Fibroblast of gingiva (primary cell): ENCODE measurements around the gene XAGE1B.
"Not testable (repeated sequence)": the region's sequence is repeated elsewhere in the genome, so short reads cannot be mapped to it uniquely, and the experiment has no call there.

Experiments
- DNase-seq: peaks from one replicate; pipeline ENCODE4 v3.0.0-alpha.2; 2011; ENCODE audit warnings: low read depth

Gene XAGE1B, protein sequence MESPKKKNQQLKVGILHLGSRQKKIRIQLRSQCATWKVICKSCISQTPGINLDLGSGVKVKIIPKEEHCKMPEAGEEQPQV

DNA sequence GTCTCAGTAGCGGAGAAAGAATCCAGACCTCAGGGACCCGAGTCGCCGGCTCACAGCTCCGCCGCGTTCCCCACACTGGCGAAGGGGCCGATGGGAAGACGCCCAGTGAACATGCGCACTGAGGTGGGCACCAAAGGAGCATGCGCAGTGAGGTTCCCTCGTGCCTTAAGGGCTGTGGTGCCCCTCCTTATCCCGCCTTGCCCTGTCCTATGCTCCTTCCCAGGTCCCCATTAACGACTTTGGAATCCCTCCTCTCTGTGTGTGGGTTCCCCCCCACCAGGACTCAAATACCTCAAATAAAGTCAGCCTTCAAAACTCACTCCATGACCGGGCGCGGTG, at the start of gene XAGE1B:
Gene XAGE1B, minus strand, starts transcription at position 77 of the 339 bp plus-strand sequence. CDS start 1,536 bp downstream, outside the sequence.
- not testable (repeated sequence) for DNase-seq

DNA sequence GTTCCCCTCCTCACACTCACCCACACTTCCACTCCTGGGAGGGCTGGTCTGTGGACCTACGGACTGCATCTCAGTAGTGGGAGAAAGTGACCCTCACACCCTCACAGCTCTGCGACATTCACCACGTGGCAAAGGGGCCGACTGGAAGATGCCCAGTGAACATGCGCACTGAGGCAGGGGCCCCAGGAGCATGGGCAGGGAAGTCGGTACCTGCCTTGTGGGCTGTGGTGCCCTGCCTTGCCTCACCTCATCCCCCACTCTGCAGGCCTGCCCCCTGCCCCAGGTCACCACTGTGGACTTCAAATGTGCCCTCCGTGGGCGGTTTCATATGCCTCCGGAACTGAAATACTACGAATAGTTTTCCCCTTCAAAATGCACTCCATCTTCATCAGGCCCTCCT, 46.2 kb upstream of the XAGE1B start:
- DNase-seq: no peak

DNA sequence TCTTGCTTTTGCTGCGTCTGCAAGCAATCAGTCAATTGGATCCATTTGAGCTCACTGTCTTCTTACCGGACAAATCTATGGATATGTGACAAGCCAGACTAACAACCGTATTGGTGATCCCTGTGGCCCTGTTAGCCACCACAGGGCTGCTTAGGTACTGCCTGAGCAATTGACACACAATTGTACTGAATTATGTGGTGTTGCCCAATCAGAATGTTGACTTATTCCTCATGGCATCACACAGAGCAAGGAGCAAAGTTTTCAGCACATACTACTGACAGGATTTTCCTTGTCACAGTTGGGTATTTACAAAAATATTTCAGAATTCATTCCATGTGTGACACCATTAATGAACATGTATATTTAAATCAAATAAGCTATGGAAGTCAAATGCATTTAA, 41.3 kb upstream of the XAGE1B start:
- no peak for DNase-seq

DNA sequence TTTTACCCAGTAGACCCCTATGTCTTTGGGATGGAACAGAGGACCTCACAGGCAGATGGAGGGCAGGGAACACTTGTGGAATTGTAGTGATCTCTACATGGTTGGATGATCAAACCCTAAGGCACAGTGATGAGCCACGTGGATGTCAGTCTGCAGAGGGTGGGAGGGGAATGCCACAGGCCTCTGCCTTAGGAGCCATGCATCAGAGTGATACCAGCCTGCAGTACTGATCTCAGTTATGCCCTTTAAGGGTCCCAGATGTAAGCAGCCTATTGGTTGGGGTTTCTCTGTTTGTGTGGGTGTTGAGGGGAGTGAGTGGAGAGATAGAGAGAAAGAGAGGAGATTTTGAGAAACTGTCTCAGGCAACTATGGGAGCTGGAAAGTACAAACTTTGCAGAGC, 39.9 kb upstream of the XAGE1B start:
- no peak for DNase-seq

DNA sequence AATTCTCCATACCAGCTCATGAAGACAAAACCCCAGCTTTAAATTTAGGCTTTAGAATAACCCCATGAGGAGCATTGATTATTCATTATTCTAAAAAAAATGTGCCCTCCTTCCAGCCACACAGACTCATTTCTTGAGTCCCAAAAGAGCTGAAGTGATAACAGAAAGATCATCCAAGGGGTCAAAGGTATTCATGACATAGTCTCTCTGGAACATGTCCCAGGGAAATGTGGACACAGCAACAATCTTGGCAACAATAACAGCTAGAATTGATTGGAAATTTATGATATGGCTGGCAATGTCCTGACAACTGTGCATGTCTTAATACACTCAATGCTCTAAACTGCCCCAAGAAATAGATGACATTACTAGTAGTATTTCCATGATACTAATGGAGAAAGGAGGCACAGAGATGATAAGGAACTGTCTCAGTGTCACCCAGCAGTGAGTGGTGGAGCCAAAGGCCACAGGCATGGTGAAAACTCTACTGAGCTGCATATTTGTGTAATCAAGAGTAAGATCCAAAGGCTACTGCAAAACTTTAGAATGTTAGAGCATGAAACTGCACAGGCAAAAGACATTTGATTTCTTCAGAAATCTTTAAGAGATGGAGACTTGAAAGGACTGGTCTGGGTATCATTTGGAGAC, 37.3 kb upstream of the XAGE1B start:
- no peak for DNase-seq

DNA sequence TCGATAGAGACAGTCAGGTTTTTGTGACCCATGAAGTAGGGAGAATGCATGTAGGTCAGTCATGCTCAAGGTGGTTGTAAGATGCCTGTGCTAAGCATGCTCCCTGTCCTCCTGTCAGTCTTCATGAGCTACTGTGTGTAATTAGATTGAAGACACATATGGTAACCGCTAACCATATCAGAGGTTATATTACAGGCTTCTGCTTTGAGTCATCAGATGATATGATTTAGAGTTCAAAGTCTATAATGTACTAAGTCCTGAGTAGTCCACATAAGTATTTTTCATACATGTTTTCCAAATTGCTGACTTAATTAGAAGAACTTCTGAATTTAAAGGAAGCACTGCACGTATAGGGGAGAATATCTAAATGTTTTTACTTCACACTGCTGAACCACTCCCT, 31.9 kb upstream of the XAGE1B start:
- DNase-seq: not testable (repeated sequence)

DNA sequence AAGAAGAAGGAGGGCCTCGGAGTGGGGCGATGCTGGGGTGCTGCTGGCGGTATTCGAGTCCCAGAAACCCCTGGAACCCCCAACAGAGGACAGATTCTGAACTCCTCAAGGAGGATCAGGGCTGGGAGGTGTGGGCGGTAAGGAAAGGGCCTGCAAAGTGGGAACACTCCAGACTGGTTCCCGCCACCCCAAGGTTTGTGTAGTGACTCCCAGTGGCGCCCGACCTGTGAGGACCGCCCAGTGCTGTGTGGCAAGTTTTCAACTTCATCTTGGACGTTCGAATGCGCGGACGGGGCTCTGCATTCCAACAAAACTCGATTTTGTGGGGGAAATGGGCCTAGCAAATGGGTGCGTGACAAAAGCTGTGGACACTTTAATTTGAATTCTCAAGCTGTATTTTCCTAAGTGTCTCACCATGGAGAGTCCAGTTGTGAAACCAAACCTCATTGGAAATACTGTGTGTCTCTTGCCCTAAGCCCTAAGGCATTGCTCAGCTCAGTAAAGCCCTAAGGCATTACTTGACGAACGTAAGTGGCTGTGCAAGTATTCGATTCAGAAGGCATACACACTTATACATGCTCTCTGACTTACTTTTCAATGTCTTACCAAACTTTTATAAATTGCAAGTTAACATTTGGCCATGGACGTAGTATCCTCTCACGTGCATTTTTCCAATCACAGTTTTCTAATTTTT, 27.4 kb upstream of the XAGE1B start:
- no peak for DNase-seq

DNA sequence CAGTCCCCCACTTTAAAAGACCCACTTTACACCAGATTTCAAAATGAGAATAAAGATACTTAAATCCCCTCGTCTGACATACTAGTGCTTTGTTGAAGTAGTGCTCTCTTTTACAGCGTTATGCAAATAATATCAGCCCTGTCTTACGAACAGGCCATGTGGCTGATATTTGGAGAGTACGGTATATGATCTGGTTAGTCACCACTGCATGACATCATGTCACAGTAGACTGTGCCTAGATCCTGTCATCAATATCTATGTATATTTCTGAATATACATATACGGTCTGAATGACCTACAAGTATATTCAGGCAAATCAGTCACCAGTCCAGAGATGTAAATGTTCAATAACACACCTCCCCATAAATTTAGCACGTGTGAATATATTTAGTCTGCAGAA, 25.4 kb upstream of the XAGE1B start:
- DNase-seq: no peak

DNA sequence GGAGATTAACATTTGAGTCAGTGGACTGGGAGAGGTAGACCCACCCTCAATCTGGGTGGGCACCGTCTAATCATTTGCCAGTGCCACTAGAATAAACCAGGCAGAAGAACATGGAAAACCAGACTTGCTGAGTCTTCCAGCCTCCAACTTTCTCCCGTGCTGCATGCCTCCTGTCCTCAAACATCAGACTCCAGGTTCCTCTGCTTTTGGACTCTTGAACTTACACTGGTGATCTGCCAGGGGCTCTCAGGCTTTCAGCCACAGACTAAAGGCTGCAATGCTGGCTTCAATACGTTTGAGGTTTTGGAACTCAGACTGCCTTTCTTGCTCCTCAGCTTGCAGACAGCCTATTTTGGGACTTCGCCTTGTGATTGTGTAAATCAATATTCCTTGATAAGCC, 24.2 kb upstream of the XAGE1B start:
- DNase-seq: not testable (repeated sequence)

DNA sequence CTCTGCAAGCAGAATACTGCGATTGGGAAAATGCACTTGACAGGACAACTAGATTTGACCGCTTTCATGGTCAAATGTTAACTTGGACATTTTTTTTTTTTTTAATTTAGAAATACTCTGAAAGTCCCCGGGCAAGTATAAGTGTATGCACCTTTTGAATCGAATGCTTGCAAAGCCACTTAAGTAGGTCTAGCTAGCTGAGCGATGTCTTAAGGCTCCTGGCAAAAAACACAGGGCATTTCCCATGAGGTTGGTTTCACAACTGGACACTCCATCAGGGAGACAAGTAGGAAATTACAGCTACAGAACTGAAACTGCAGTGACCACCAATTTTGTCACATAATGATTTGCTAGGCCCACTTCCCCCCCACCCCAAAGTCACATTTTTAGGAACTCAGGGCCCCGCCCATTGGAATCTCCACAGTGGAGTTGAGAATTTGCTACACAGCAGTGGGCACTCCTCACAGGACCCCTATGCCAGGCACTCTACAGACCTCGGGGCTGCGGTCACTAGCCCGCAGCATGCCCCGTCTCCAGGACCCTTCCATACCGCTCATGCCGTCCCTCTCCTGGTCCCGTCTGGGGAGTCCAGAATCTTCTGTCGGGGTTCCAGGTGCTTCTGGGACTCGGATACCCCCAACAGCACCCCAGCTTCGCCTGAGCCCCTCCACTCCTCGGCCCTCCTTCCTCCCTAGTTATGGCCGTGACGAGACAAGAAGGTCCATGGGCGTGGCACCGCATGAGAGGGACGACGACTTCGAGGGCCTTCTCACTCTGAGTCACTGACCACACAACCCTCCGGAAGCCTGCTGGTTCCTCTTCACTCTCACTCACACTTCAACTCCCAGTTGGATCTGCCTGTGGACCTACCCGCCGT, 515 bp downstream of the XAGE1B start:
- not testable (repeated sequence) for DNase-seq

DNA sequence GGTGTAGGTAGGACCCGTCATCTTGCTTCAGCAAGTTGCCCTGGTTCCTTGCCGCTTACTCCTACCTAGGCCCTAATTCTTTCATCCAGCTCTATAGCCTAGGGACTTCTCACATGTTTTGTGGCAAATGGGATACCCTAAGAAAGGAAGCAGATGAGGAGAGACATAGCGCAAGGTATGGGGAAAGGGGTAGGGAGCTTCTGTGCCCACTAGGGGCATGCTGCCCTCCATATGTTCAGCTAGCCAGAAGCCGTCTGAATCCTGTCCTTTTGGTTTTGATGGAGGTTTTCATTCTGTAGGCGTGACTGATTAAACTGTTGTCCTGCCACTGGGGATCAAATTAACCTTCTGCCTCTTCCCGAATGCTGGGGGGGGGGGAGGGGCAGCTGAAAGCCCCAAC, 5.7 kb downstream of the XAGE1B start:
- DNase-seq: not testable (repeated sequence)

DNA sequence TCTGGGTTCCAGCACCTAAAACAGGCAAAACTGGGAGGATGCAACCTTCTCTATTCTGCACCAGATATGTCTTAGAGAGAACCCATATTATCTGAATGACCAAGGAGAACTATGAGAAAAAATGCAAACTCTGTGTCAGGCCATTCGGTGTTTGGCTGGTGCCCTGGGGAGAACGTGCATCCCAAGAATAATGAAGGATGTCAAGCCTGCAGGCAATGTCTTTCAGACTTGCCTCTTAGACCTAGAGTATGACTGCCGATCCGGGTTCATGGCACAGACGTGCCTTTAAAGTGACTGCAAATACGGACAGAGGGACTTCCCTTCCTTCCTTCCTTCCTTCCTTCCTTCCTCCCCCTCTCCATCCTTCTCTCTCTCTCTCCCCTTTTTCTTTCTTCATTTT, 6.9 kb downstream of the XAGE1B start:
- no peak for DNase-seq

DNA sequence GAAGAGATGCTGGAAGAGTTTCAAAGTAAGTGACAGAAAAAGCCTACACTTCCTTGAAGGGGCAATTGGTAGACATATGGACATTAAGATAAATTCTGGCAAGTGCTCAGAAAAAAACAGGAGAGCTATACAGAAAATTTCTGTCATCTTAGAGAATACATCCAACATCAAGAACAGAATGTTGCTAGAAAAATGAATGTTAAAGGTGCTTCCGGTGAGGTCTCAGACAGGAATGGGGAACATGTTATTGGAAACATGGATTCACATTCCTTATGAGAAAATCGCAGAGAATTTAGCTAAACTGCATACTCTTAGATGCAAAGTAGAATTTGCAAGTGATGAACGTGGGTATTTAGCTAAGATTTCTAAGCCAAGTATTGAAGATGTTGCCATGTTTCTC, 9.5 kb downstream of the XAGE1B start:
- no peak for DNase-seq

DNA sequence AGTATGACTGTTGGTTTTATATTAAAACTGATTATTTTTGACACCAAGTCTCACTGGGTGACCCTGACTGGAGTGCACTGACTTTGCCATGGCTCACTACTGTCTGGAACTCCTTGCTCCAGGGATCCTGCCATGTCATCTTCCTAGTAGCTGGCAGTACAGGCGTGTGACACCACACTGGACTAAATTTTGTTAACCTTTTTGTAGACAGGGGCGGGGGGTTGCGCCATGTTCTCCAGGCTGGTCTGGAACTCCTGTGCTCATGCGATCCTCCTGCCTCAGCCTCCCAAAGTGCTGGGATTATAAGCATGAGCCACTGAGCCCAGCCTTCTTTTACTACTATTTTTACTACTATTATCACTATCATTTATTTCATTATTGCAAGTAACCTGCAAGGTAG, 12.3 kb downstream of the XAGE1B start:
- DNase-seq: no peak

DNA sequence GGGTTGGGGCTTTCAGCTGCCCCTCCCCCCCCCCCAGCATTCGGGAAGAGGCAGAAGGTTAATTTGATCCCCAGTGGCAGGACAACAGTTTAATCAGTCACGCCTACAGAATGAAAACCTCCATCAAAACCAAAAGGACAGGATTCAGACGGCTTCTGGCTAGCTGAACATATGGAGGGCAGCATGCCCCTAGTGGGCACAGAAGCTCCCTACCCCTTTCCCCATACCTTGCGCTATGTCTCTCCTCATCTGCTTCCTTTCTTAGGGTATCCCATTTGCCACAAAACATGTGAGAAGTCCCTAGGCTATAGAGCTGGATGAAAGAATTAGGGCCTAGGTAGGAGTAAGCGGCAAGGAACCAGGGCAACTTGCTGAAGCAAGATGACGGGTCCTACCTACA, 15.5 kb downstream of the XAGE1B start:
- DNase-seq: not testable (repeated sequence)

DNA sequence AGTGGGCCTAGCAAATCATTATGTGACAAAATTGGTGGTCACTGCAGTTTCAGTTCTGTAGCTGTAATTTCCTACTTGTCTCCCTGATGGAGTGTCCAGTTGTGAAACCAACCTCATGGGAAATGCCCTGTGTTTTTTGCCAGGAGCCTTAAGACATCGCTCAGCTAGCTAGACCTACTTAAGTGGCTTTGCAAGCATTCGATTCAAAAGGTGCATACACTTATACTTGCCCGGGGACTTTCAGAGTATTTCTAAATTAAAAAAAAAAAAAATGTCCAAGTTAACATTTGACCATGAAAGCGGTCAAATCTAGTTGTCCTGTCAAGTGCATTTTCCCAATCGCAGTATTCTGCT, 20.5 kb downstream of the XAGE1B start:
- DNase-seq: not testable (repeated sequence)

DNA sequence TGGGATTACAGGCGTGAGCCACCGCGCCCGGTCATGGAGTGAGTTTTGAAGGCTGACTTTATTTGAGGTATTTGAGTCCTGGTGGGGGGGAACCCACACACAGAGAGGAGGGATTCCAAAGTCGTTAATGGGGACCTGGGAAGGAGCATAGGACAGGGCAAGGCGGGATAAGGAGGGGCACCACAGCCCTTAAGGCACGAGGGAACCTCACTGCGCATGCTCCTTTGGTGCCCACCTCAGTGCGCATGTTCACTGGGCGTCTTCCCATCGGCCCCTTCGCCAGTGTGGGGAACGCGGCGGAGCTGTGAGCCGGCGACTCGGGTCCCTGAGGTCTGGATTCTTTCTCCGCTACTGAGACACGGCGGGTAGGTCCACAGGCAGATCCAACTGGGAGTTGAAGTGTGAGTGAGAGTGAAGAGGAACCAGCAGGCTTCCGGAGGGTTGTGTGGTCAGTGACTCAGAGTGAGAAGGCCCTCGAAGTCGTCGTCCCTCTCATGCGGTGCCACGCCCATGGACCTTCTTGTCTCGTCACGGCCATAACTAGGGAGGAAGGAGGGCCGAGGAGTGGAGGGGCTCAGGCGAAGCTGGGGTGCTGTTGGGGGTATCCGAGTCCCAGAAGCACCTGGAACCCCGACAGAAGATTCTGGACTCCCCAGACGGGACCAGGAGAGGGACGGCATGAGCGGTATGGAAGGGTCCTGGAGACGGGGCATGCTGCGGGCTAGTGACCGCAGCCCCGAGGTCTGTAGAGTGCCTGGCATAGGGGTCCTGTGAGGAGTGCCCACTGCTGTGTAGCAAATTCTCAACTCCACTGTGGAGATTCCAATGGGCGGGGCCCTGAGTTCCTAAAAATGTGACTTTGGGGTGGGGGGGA, 21.1 kb downstream of the XAGE1B start, which contains the start of gene XAGE1A:
Gene XAGE1A, plus strand, starts transcription at position 264 of the 874 bp plus-strand sequence. CDS start 1,554 bp downstream, outside the sequence.
- not testable (repeated sequence) for DNase-seq

DNA sequence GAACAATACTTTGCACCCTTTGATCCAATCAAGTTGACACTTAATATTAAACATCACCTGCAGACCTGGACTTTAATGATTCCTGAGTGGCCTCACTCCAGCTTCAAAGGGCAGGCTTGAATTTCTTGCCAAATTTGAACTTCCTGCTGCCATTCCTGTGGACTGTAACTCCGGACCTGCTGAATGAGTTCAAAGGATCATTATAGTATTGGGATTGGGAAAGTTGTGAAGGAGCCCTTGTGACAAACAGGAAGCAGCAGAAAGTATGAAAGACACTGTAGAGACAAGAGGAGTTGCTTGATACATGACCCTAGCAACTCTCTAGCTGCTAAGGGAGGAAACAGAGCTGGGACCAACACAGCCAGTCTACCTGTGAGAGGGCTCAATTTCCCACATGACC, 45.6 kb downstream of the XAGE1B start:
- not testable (repeated sequence) for DNase-seq
